K562 (cell line): ENCODE data around the gene SYT6. TPM values are rescaled to one million over a fixed set of nuclear protein-coding genes. Genes with fewer than 3 reads are reported as not detected.

Experiments
- AFF1 ChIP-seq, 2 experiments: fragments of 450-650 bp; IDR thresholded peaks; 2 replicates each; pipeline ENCODE4 v1.6.1; 2018; ENCODE audit warnings: mild to moderate bottlenecking in 2 of 2, low read depth in 1 of 2; ENCODE audit not compliant: partially characterized antibody in 2 of 2
- CBX3 ChIP-seq, 2 experiments: IDR thresholded peaks; 1 replicate in 1 of 2; 2 replicates in 1 of 2; pipeline ENCODE4 v1.6.1; 2012; ENCODE audit warnings: inconsistent platforms in 2 of 2, low read length in 2 of 2, borderline replicate concordance in 1 of 2, control low read depth in 1 of 2
- CHD4 ChIP-seq: fragments of 200-600 bp; sonication (generic); IDR thresholded peaks from 3 replicates; pipeline ENCODE4 v1.6.1; 2012; ENCODE audit warnings: low read depth, mild to moderate bottlenecking, mixed read lengths, low read length, inconsistent platforms; ENCODE audit not compliant: insufficient read depth, insufficient replicate concordance, poor library complexity, severe bottlenecking
- ELK1 ChIP-seq: sonication (generic); formaldehyde crosslinking; IDR thresholded peaks from 2 replicates; pipeline ENCODE4 v1.8.1; 2022; ENCODE audit warnings: missing genetic modification reagents
- HNRNPL ChIP-seq: fragments of 200-400 bp; formaldehyde crosslinking; IDR thresholded peaks from 2 replicates; pipeline ENCODE4 v1.6.1; 2017; ENCODE audit warnings: low read depth, mild to moderate bottlenecking, low read length
- LEF1 ChIP-seq: fragments of 450-650 bp; IDR thresholded peaks from 2 replicates; pipeline ENCODE4 v1.6.1; 2016; ENCODE audit warnings: mild to moderate bottlenecking
- MIER1 ChIP-seq: fragments of 450-650 bp; IDR thresholded peaks from 2 replicates; pipeline ENCODE4 v1.6.1; 2016; ENCODE audit warnings: antibody characterized with exemption, mild to moderate bottlenecking, low read depth
- POLR2G ChIP-seq: fragments of 200-400 bp; formaldehyde crosslinking; IDR thresholded peaks from 2 replicates; pipeline ENCODE4 v1.6.1; 2017; ENCODE audit warnings: low read depth, mild to moderate bottlenecking, antibody characterized with exemption, low read length, moderate library complexity
- ZNF318 ChIP-seq, 2 experiments: fragments of 450-650 bp; IDR thresholded peaks; 2 replicates each; pipeline ENCODE4 v1.6.1; 2016; ENCODE audit warnings: mild to moderate bottlenecking in 2 of 2, borderline replicate concordance in 1 of 2, low read depth in 1 of 2, moderate library complexity in 1 of 2
- ZNF354B ChIP-seq: fragments of 250-450 bp; sonication (Bioruptor Pico); IDR thresholded peaks from 2 replicates; pipeline ENCODE4 v1.4.0; 2020
- ZNF584 ChIP-seq: fragments of 200-800 bp; sonication (Bioruptor generic); IDR thresholded peaks from 2 replicates; pipeline ENCODE4 v1.6.1; 2016; ENCODE audit warnings: low read depth, mild to moderate bottlenecking, missing genetic modification characterization, missing compliant biosample characterization
- ZNF589 ChIP-seq: fragments of 200-800 bp; sonication (Bioruptor generic); IDR thresholded peaks from 2 replicates; pipeline ENCODE4 v1.6.1; 2016; ENCODE audit warnings: low read depth, missing genetic modification characterization, missing compliant biosample characterization
- polyA plus RNA-seq, 8 experiments: library from polyadenylated mRNA; depleted of rRNA in 4 of 8; stranded (reverse) in 5 of 8; unstranded in 3 of 8; fragments of >200 nt; fragmentation: Nextera tagmentation in 2 of 8; fragmentation: Illumina TruSeq in 1 of 8; extraction: Ambion mirVana in 2 of 8; extraction: Trizol in 1 of 8; gene quantifications; 2 replicates each; pipeline versions ENCODE4 v1.2.1 to v1.2.3, GENCODE V29; 2011 to 2014; ENCODE audit warnings: inconsistent platforms in 1 of 8, missing spikeins in 1 of 8
- total RNA-seq, 7 experiments: library from RNA; depleted of rRNA in 6 of 7; stranded (reverse); fragments of >200 nt in 6 of 7; fragmentation: Illumina TruSeq in 2 of 7; extraction: Trizol in 2 of 7; gene quantifications; 2 replicates each; pipeline versions ENCODE4 v1.2.1 to v1.2.3, GENCODE V29; 2011 to 2021; ENCODE audit warnings: low replicate concordance in 1 of 7

The SYT6 gene
- total and polyA plus RNA-seq, 9 of the 15 experiments (the other 6 are each of a cell fraction or from before 2014, with no cell fraction given) = 0.06 TPM; not detected in 8

GRCh38 chr1:114088392-114089299 lies 65.0 kb downstream of the SYT6 start (continued):
- no peak for TF ChIP-seq ELK1 (CRISPR knock-in tag)
- no peak for TF ChIP-seq ZNF354B (CRISPR knock-in tag)
- no peak for TF ChIP-seq ZNF584 (CRISPR knock-in tag)
- no peak for TF ChIP-seq ZNF318 (IDR thresholded peaks at IDR 0.05; ENCODE audit: borderline replicate concordance in 1 of 2, low read depth in 1 of 2)
- TF ChIP-seq CHD4 = no peak
- TF ChIP-seq MIER1 = no peak
- TF ChIP-seq AFF1 (IDR thresholded peaks at IDR 0.05; ENCODE audit: low read depth in 1 of 2, partially characterized antibody in 2 of 2) = no peak
- TF ChIP-seq HNRNPL = no peak
- no peak for TF ChIP-seq POLR2G
- TF ChIP-seq LEF1 = no peak
- TF ChIP-seq ZNF589 (CRISPR knock-in tag) = no peak
- TF ChIP-seq CBX3 (IDR thresholded peaks at IDR 0.05; ENCODE audit: borderline replicate concordance in 1 of 2, low read length in 2 of 2) = no peak
